Ovary (tissue), 3 donors: Measurements from ENCODE around the gene SPHK1.

Experiments
- CTCF ChIP-seq, 3 donors: fragments of 450-650 bp in 2 of 3; fragments of 200-600 bp in 1 of 3; IDR thresholded peaks; one replicate each; pipeline versions ENCODE4 v1.5.1 to v1.8.0; 2016 to 2022; ENCODE audit warnings: antibody characterized with exemption in 3 of 3, mild to moderate bottlenecking in 1 of 3
- POLR2A ChIP-seq: fragments of 450-650 bp; IDR thresholded peaks from one replicate; pipeline ENCODE4 v1.6.1; 2017; ENCODE audit warnings: antibody characterized with exemption, mild to moderate bottlenecking, moderate library complexity
- donor health status: DM: no; HTN: no; CAD: no.

GRCh38 chr17:76366247-76366646, 18.2 kb upstream of the SPHK1 start:
- TF ChIP-seq POLR2A (no peak), CTCF (IDR thresholded peaks at IDR 0.05) (no peak)
